ENCODE measurements around the gene EPAS1.

DNA sequence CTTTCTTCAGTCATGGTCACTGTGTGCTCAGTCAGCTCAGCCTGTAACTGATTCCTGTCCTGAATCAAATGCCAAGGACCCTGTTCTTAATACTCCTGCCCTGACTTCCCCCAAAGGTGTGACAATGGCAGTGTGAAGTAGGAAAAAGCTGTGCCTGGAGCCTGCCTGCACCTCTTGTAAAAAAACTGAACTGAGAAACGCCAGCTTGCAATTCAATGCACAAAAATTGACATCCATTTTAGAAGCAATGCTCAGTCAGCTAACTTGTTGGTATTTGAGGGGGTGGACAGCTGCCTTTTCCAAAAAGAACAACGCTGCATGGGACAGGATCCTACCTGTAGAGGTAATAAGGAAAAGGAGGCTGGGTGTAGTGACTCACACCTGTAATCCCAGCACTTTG is 115.9 kb downstream of the EPAS1 start:
- TF ChIP-seq TP53 (CRISPR knock-in tag; IDR thresholded peaks at IDR 0.05) (no peak), CTCF (IDR thresholded peaks at IDR 0.05) (no peak), EHMT2 (IDR thresholded peaks at IDR 0.05; ENCODE audit: low read depth) (no peak), JUNB (IDR thresholded peaks at IDR 0.05) (no peak), BHLHE40 (IDR thresholded peaks at IDR 0.05; ENCODE audit: low read depth, low read length) (no peak), POLR2A (IDR thresholded peaks at IDR 0.05; ENCODE audit: low read length) (no peak), REST (IDR thresholded peaks at IDR 0.05) (no peak)
- TF ChIP-seq, protein P1, sequence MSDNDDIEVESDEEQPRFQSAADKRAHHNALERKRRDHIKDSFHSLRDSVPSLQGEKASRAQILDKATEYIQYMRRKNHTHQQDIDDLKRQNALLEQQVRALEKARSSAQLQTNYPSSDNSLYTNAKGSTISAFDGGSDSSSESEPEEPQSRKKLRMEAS (IDR thresholded peaks at IDR 0.05): no peak
